K562 (cell line): Measurements from ENCODE around the gene HEXD.

Source experiments
- EZH2 ChIP-seq: IDR thresholded peaks from 2 replicates; pipeline ENCODE4 v1.6.1; 2012; ENCODE audit warnings: low read depth, mild to moderate bottlenecking, inconsistent platforms, low read length, borderline replicate concordance
- HDAC8 ChIP-seq: fragments of 450-650 bp; IDR thresholded peaks from 2 replicates; pipeline ENCODE4 v1.6.1; 2016; ENCODE audit warnings: mild to moderate bottlenecking, missing genetic modification characterization, moderate library complexity, missing compliant biosample characterization
- HMG20A ChIP-seq: fragments of 450-650 bp; formaldehyde crosslinking; conservative IDR thresholded peaks from 2 replicates; pipeline ENCODE4 v1.4.0; 2020; ENCODE audit warnings: mild to moderate bottlenecking, mixed read lengths
- MAZ ChIP-seq, 2 experiments: fragments of 450-650 bp in 1 of 2; sonication (generic) in 1 of 2; formaldehyde crosslinking; IDR thresholded peaks in 1 of 2; conservative IDR thresholded peaks in 1 of 2; 2 replicates each; pipeline versions ENCODE4 v1.4.0 to v1.5.0; 2020; ENCODE audit warnings: mild to moderate bottlenecking in 1 of 2, missing genetic modification reagents in 1 of 2
- POLR2A ChIP-seq: fragments of 450-650 bp; conservative IDR thresholded peaks from 2 replicates; pipeline ENCODE4 v1.6.1; 2016
- POLR2G ChIP-seq: fragments of 200-400 bp; formaldehyde crosslinking; IDR thresholded peaks from 2 replicates; pipeline ENCODE4 v1.6.1; 2017; ENCODE audit warnings: low read depth, mild to moderate bottlenecking, antibody characterized with exemption, low read length, moderate library complexity
- SAFB2 ChIP-seq: fragments of 200-400 bp; formaldehyde crosslinking; IDR thresholded peaks from 2 replicates; pipeline ENCODE4 v1.6.1; 2018; ENCODE audit warnings: borderline replicate concordance, low read length, low read depth, moderate library complexity; ENCODE audit not compliant: severe bottlenecking
- TSC22D4 ChIP-seq: fragments of 450-650 bp; IDR thresholded peaks from 2 replicates; pipeline ENCODE4 v1.6.1; 2016; ENCODE audit warnings: missing genetic modification characterization, missing biosample characterization, control low read depth
- ZNF431 ChIP-seq: sonication (generic); formaldehyde crosslinking; IDR thresholded peaks from 2 replicates; pipeline ENCODE4 v1.8.0; 2022; ENCODE audit warnings: mild to moderate bottlenecking, missing genetic modification reagents
- ZNF668 ChIP-seq: fragments of 250-450 bp; sonication (Bioruptor Pico); IDR thresholded peaks from 2 replicates; pipeline ENCODE4 v1.8.0; 2022; ENCODE audit warnings: mild to moderate bottlenecking, inconsistent platforms
- TF ChIP-seq, protein P1 (sequence below): sonication (generic); formaldehyde crosslinking; IDR thresholded peaks from 2 replicates; pipeline ENCODE4 v1.8.0; 2023; ENCODE audit warnings: missing genetic modification reagents, mild to moderate bottlenecking, borderline replicate concordance
- TF ChIP-seq, protein P2 (sequence below): sonication (generic); formaldehyde crosslinking; IDR thresholded peaks from 2 replicates; pipeline ENCODE4 v1.8.0; 2022; ENCODE audit warnings: missing genetic modification reagents, mild to moderate bottlenecking, borderline replicate concordance
- TF ChIP-seq, protein P3 (sequence below): fragments of 450-650 bp; conservative IDR thresholded peaks from 2 replicates; pipeline ENCODE4 v1.6.1; 2016; ENCODE audit warnings: missing genetic modification characterization, low read depth, mild to moderate bottlenecking, control low read depth, missing compliant biosample characterization
- TF ChIP-seq, protein P4 (sequence below): IDR thresholded peaks from 3 replicates; pipeline ENCODE4 v1.6.1; 2011; ENCODE audit warnings: borderline replicate concordance, mild to moderate bottlenecking; ENCODE audit not compliant: insufficient read length, insufficient read depth

DNA sequence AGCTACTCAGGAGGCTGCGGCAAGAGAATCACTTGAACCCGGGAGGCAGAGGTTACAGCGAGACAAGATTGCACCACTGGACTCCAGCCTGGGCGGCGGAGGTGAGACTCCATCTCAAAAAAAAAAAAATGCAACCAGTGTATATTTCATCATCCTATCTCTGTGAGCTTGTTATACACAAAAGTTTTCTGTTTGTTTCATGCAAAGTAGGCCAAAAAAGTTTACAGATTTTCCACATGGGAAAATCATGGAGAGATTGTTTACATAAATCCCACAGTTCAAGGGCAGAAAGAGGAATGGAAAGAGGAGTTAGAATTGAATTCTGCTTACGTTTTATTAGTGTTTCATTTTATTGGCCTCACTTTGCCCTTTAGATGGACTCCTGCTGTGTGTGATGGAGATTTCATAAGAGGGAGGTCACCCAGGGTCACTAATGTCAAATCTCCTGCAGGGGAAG, 65.1 kb downstream of the HEXD start:
- TF ChIP-seq, protein P1, sequence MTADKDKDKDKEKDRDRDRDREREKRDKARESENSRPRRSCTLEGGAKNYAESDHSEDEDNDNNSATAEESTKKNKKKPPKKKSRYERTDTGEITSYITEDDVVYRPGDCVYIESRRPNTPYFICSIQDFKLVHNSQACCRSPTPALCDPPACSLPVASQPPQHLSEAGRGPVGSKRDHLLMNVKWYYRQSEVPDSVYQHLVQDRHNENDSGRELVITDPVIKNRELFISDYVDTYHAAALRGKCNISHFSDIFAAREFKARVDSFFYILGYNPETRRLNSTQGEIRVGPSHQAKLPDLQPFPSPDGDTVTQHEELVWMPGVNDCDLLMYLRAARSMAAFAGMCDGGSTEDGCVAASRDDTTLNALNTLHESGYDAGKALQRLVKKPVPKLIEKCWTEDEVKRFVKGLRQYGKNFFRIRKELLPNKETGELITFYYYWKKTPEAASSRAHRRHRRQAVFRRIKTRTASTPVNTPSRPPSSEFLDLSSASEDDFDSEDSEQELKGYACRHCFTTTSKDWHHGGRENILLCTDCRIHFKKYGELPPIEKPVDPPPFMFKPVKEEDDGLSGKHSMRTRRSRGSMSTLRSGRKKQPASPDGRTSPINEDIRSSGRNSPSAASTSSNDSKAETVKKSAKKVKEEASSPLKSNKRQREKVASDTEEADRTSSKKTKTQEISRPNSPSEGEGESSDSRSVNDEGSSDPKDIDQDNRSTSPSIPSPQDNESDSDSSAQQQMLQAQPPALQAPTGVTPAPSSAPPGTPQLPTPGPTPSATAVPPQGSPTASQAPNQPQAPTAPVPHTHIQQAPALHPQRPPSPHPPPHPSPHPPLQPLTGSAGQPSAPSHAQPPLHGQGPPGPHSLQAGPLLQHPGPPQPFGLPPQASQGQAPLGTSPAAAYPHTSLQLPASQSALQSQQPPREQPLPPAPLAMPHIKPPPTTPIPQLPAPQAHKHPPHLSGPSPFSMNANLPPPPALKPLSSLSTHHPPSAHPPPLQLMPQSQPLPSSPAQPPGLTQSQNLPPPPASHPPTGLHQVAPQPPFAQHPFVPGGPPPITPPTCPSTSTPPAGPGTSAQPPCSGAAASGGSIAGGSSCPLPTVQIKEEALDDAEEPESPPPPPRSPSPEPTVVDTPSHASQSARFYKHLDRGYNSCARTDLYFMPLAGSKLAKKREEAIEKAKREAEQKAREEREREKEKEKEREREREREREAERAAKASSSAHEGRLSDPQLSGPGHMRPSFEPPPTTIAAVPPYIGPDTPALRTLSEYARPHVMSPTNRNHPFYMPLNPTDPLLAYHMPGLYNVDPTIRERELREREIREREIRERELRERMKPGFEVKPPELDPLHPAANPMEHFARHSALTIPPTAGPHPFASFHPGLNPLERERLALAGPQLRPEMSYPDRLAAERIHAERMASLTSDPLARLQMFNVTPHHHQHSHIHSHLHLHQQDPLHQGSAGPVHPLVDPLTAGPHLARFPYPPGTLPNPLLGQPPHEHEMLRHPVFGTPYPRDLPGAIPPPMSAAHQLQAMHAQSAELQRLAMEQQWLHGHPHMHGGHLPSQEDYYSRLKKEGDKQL = no peak
- TF ChIP-seq, protein P2, sequence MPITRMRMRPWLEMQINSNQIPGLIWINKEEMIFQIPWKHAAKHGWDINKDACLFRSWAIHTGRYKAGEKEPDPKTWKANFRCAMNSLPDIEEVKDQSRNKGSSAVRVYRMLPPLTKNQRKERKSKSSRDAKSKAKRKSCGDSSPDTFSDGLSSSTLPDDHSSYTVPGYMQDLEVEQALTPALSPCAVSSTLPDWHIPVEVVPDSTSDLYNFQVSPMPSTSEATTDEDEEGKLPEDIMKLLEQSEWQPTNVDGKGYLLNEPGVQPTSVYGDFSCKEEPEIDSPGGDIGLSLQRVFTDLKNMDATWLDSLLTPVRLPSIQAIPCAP (CRISPR knock-in tag) = no peak
- TF ChIP-seq MAZ (CRISPR knock-in tag; conservative IDR thresholded peaks at IDR 0.05 in 1 of 2, IDR thresholded peaks at IDR 0.05 in 1 of 2) (no peak), HDAC8 (tag) (no peak), ZNF431 (CRISPR knock-in tag) (no peak), ZNF668 (CRISPR knock-in tag) (no peak), HMG20A (CRISPR knock-in tag) (no peak), SAFB2 (no peak), EZH2 (no peak), POLR2G (no peak), TSC22D4 (no peak), POLR2A (no peak)
- TF ChIP-seq, protein P3, sequence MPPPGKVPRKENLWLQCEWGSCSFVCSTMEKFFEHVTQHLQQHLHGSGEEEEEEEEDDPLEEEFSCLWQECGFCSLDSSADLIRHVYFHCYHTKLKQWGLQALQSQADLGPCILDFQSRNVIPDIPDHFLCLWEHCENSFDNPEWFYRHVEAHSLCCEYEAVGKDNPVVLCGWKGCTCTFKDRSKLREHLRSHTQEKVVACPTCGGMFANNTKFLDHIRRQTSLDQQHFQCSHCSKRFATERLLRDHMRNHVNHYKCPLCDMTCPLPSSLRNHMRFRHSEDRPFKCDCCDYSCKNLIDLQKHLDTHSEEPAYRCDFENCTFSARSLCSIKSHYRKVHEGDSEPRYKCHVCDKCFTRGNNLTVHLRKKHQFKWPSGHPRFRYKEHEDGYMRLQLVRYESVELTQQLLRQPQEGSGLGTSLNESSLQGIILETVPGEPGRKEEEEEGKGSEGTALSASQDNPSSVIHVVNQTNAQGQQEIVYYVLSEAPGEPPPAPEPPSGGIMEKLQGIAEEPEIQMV (tag) = no peak
- TF ChIP-seq, protein P4, sequence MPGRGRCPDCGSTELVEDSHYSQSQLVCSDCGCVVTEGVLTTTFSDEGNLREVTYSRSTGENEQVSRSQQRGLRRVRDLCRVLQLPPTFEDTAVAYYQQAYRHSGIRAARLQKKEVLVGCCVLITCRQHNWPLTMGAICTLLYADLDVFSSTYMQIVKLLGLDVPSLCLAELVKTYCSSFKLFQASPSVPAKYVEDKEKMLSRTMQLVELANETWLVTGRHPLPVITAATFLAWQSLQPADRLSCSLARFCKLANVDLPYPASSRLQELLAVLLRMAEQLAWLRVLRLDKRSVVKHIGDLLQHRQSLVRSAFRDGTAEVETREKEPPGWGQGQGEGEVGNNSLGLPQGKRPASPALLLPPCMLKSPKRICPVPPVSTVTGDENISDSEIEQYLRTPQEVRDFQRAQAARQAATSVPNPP = no peak
